ENCODE measurements around the gene CDC7. TPM values are rescaled to one million over a fixed set of nuclear protein-coding genes. Genes with fewer than 3 reads are reported as not detected.
"Not testable (repeated sequence)": the region's sequence is repeated elsewhere in the genome, so short reads cannot be mapped to it uniquely, and the experiment has no call there.

Gene CDC7
- under 1 TPM; 0.52 to 0.90 TPM for total RNA-seq

DNA sequence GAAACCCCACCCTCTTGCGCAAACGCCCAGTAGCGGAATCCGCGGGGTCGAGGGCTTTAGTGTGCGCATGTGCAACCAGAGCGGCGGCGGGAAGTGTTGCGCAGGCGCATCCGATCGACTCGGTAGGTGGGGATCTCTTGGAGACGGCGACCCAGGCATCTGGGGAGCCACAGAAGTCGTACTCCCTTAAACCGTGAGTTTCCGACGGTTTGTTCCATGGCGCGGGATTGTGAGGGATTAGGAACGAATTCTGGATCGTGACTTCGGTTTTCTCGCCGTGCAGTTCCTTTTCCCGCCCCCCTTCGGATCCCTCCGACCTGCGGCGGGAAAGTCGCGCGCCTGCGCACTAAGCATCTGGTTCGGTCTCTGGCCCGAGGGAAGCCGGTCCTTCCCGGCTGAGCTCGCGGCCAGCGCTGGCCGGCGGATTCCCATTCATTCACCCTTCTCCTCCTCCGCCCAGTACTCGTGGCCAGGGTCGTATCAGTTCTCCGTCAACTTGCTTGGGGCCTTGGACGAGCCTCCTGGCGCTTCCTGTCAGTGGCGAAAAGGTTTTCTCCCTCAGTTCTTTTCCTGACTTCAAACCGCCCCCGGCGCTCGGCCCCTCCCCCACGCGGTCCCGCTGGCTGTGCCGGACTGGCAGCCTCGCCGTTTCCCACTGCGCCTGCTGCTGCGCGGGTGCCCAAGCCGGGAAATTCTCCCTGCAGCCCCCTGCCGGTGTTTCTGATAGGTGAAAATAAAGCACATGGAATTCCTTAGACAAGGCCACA lies at the start of gene CDC7:
TSS of gene CDC7 (plus strand) at position 96 of the 767 bp plus-strand sequence. CDS start 866 bp downstream, outside the sequence.
- Histone ChIP-seq H3K36me3 (no peaks in the 10 kb centered on the region), H3K4me1 (peaks cover 0 to 11% of the 10 kb centered on the region in 2 donors), H3K4me3 (peak within 1 kb of the TSS; percentile 53 to 66), H3K27me3 (no peaks in the 10 kb centered on the region), H3K9me3 (no peaks in the 10 kb centered on the region), H3K27ac (peak within 1 kb of the TSS; percentile 80 to 89)
- TF ChIP-seq, protein P1, sequence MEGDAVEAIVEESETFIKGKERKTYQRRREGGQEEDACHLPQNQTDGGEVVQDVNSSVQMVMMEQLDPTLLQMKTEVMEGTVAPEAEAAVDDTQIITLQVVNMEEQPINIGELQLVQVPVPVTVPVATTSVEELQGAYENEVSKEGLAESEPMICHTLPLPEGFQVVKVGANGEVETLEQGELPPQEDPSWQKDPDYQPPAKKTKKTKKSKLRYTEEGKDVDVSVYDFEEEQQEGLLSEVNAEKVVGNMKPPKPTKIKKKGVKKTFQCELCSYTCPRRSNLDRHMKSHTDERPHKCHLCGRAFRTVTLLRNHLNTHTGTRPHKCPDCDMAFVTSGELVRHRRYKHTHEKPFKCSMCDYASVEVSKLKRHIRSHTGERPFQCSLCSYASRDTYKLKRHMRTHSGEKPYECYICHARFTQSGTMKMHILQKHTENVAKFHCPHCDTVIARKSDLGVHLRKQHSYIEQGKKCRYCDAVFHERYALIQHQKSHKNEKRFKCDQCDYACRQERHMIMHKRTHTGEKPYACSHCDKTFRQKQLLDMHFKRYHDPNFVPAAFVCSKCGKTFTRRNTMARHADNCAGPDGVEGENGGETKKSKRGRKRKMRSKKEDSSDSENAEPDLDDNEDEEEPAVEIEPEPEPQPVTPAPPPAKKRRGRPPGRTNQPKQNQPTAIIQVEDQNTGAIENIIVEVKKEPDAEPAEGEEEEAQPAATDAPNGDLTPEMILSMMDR (IDR thresholded peaks at IDR 0.05): peak; percentile 25 to 60
- DNase-seq (ENCODE audit: low spot score): peak; percentile 95

DNA sequence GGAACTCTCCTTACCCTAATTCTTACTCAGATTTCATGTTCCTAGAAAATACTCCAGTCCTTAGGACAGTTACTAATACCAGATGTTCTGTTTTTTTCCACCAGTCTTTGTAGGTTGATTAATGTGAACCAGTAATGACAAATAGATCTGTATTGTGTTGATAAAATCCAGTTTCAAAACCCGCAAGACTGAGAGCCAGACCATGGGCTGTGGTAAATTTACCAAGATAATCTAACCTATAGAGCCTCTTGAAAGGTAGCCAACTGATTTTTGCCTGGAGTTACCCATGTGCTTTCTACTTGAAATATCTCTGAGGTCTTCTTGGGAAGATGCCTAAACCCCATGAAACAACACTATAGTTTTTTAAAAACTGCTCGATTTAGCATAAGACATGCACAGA lies 46.5 kb upstream of the CDC7 start:
- no peaks in the 10 kb centered on the region for H3K9me3 ChIP-seq
- H3K27me3 ChIP-seq: no peaks in the 10 kb centered on the region
- H3K36me3 ChIP-seq: no peaks in the 10 kb centered on the region
- H3K4me3 ChIP-seq: no peak overlapping the region
- TF ChIP-seq, protein P1 (IDR thresholded peaks at IDR 0.05): no peak
- H3K4me1 ChIP-seq: no peaks in the 10 kb centered on the region
- H3K27ac ChIP-seq: no peak overlapping the region
- no peak for DNase-seq (ENCODE audit: low spot score)

DNA sequence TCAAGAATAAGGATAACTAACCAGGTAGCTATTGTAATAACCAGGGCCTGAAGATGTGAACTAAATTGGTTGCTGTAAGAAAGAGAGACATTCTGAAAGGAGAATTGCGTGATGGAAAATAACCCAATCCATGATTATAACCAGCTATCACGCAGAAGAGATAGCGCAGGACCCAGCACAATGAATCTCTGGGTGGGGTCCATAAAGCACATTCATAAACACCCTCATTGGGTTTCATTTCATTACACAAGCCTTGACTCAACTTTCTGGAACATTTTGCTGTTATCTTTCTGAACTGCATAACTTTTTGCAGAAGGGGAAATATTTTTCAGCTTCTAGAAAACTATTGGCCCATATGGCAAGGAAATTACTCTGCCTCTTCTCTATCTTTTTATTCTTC lies 45.3 kb upstream of the CDC7 start:
- TF ChIP-seq, protein P1 (IDR thresholded peaks at IDR 0.05): no peak
- no peaks in the 10 kb centered on the region for H3K4me1 ChIP-seq
- no peak overlapping the region for H3K27ac ChIP-seq
- no peak for DNase-seq (ENCODE audit: low spot score)
- no peaks in the 10 kb centered on the region for H3K27me3 ChIP-seq
- no peaks in the 10 kb centered on the region for H3K36me3 ChIP-seq
- H3K4me3 ChIP-seq: no peak overlapping the region
- no peaks in the 10 kb centered on the region for H3K9me3 ChIP-seq

DNA sequence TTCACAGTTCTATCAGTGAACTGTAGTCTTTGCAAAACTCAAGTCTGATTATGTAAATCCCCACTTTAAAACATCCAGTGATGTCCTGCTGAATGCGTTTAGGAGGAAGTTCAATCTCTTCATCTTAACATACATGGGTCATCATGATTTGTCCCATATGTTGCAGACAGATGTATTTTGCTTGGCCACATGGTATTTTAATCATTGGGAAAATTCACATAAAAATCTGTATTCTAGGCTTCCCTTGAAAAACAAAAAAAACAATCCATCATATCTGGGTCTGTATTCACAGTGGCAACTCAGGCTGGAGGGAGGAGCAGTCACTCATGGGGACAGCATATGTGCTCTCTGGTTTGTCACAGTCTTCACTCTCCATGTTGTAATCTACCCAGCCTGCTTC lies 44.8 kb upstream of the CDC7 start:
- Histone ChIP-seq H3K27ac (no peak overlapping the region), H3K4me1 (no peaks in the 10 kb centered on the region), H3K36me3 (no peaks in the 10 kb centered on the region), H3K27me3 (no peaks in the 10 kb centered on the region), H3K9me3 (no peaks in the 10 kb centered on the region), H3K4me3 (no peak overlapping the region)
- TF ChIP-seq, protein P1 (IDR thresholded peaks at IDR 0.05): no peak
- DNase-seq (ENCODE audit: low spot score): no peak

DNA sequence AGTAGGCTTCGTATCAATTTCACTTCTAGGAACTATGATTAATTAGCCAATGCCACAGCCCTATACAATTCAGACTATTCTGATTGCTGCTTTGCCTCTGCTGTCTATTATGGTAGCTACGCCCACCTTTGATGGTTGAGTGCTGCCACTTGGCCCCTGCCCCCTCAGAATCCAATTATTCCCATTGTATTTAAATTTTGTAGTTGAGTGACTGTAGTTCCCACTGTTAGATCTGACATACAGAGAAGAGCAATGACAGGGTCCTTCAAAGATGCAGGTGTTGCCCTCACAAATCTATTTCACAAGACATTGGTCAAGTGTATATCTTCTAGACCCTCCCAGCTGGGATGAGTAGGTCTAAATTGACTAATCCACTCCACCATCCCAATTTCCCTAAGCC lies 35.3 kb upstream of the CDC7 start:
- not testable (repeated sequence) for H3K4me3 ChIP-seq; H3K36me3 ChIP-seq; H3K4me1 ChIP-seq; DNase-seq (ENCODE audit: low spot score); H3K27me3 ChIP-seq; H3K27ac ChIP-seq
- peaks cover 8 to 16% of the 10 kb centered on the region in 2 donors for H3K9me3 ChIP-seq

DNA sequence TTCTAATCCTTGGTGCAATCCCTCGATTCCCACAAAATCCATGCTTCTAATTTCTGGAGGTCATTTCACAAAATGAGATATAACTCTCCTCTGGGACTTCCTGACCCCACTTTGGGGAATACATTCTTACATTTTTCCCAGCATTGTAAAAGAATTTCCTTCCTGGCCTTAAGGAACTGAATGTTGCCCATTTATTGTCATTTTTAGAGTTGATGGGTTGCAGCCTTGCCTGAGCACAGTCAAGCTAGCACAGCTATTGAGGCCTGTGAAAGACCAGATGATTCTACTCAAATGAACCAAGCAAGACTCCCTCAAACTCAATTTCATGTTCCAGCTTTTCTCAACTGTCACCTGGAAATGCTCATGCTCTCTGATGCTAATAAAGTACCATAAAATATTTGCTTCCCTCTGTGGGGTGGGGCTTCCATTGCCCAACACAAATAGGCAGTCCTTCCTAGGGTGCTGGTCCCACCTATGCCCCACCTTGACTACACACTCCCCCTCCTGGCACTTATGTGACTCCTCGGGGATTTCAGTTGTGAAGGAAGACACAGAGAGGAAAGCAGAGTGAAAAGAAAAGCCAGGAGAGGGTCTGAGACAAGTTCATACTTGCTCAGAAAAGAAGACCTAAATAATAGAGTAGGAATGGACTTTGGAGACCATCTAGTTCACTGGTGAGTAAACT lies 24.0 kb upstream of the CDC7 start:
- H3K27ac ChIP-seq: no peak overlapping the region
- H3K36me3 ChIP-seq: no peaks in the 10 kb centered on the region
- no peak overlapping the region for H3K4me3 ChIP-seq
- H3K9me3 ChIP-seq: no peaks in the 10 kb centered on the region
- DNase-seq (ENCODE audit: low spot score): no peak
- no peaks in the 10 kb centered on the region for H3K4me1 ChIP-seq
- H3K27me3 ChIP-seq: no peaks in the 10 kb centered on the region
- TF ChIP-seq, protein P1 (IDR thresholded peaks at IDR 0.05): no peak
